HAP-1 (cell line): ENCODE results near the gene GLYR1.

Experiments
- DNase-seq, 2 experiments: peaks; one replicate each; pipeline ENCODE4 v3.0.0-alpha.2; 2016 to 2020; ENCODE audit warnings: low spot score in 2 of 2
- H3K27me3 ChIP-seq: fragments of 250-450 bp; sonication (Bioruptor Pico); 2 replicates; pipeline ENCODE4 v1.5.1; 2020; ENCODE audit warnings: low read depth, mild to moderate bottlenecking, moderate library complexity
- H3K36me3 ChIP-seq: fragments of 250-450 bp; sonication (Bioruptor Pico); replicated peaks from 2 replicates; pipeline ENCODE4 v1.5.1; 2020; ENCODE audit warnings: mild to moderate bottlenecking
- H3K4me1 ChIP-seq: fragments of 250-450 bp; sonication (Bioruptor Pico); 2 replicates; pipeline ENCODE4 v1.5.1; 2020; ENCODE audit warnings: mild to moderate bottlenecking
- H3K4me3 ChIP-seq: fragments of 250-450 bp; sonication (Bioruptor Pico); 2 replicates; pipeline ENCODE4 v1.5.1; 2020; ENCODE audit warnings: mild to moderate bottlenecking, moderate library complexity
- H3K9me3 ChIP-seq: fragments of 250-450 bp; sonication (Bioruptor Pico); 2 replicates; pipeline ENCODE4 v1.5.1; 2020; ENCODE audit warnings: mild to moderate bottlenecking, moderate library complexity
- in situ Hi-C: fragments of 300-500 bp; cut with MboI; formaldehyde crosslinking; loops from 3 replicates; pipeline ENCODE4 v1.14.3; 2020; ENCODE audit warnings: low sequenced_read_pairs, inconsistent platforms, mixed read lengths

The GLYR1 gene

GRCh38 chr16:4884972-4885874, 38.1 kb upstream of the GLYR1 start:
- in situ Hi-C loops: no loop called here
- H3K36me3 ChIP-seq: peaks cover 46% of the 10 kb centered on the region
- H3K4me3 ChIP-seq: no peak overlapping the region

GRCh38 chr16:4884209-4884608, 37.1 kb upstream of the GLYR1 start:
- no peak for DNase-seq
- Histone ChIP-seq H3K4me3 (no peak overlapping the region), H3K9me3 (no peaks in the 10 kb centered on the region), H3K27me3 (no peaks in the 10 kb centered on the region), H3K36me3 (peaks cover 56% of the 10 kb centered on the region), H3K4me1 (no peaks in the 10 kb centered on the region)
- in situ Hi-C loops: no loop called here

More at GRCh38 chr16:4884972-4885874, 38.1 kb upstream of the GLYR1 start:
- H3K4me1 ChIP-seq: no peaks in the 10 kb centered on the region
- no peaks in the 10 kb centered on the region for H3K9me3 ChIP-seq
- H3K27me3 ChIP-seq: no peaks in the 10 kb centered on the region
- DNase-seq: no peak

GRCh38 chr16:4883501-4883900, 36.4 kb upstream of the GLYR1 start:
- Histone ChIP-seq H3K36me3 (peaks cover 58% of the 10 kb centered on the region), H3K27me3 (no peaks in the 10 kb centered on the region), H3K9me3 (no peaks in the 10 kb centered on the region), H3K4me1 (no peaks in the 10 kb centered on the region), H3K4me3 (no peak overlapping the region)
- in situ Hi-C loops: no loop called here
- DNase-seq: no peak

- peaks cover 63% of the 10 kb centered on the region for H3K36me3 ChIP-seq
- in situ Hi-C loops: no loop called here
- DNase-seq: no peak
These were observed 35.7 kb upstream of the GLYR1 start for GRCh38 chr16:4882633-4883285.

GRCh38 chr16:4882000-4882632, 35.0 kb upstream of the GLYR1 start:
- no peaks in the 10 kb centered on the region for H3K27me3 ChIP-seq
- no peak overlapping the region for H3K4me3 ChIP-seq
- peaks cover 66% of the 10 kb centered on the region for H3K36me3 ChIP-seq
- H3K4me1 ChIP-seq: no peaks in the 10 kb centered on the region
- in situ Hi-C loops: no loop called here
- DNase-seq: no peak
- H3K9me3 ChIP-seq: no peaks in the 10 kb centered on the region

More at GRCh38 chr16:4882633-4883285, 35.7 kb upstream of the GLYR1 start:
- Histone ChIP-seq H3K4me3 (no peak overlapping the region), H3K4me1 (no peaks in the 10 kb centered on the region), H3K9me3 (no peaks in the 10 kb centered on the region), H3K27me3 (no peaks in the 10 kb centered on the region)

- in situ Hi-C loops: no loop called here
- no peak for DNase-seq
- Histone ChIP-seq H3K9me3 (no peaks in the 10 kb centered on the region), H3K4me1 (no peaks in the 10 kb centered on the region), H3K4me3 (no peak overlapping the region), H3K27me3 (no peaks in the 10 kb centered on the region), H3K36me3 (peaks cover 78% of the 10 kb centered on the region)
These were observed 33.0 kb upstream of the GLYR1 start for GRCh38 chr16:4880006-4880580.

GRCh38 chr16:4879049-4879448, 32.0 kb upstream of the GLYR1 start:
- H3K4me1 ChIP-seq: no peaks in the 10 kb centered on the region
- no peak for DNase-seq
- in situ Hi-C loops: no loop called here
- no peaks in the 10 kb centered on the region for H3K27me3 ChIP-seq
- peaks cover 81% of the 10 kb centered on the region for H3K36me3 ChIP-seq
- H3K4me3 ChIP-seq: no peak overlapping the region
- H3K9me3 ChIP-seq: no peaks in the 10 kb centered on the region

GRCh38 chr16:4877380-4877685, 30.2 kb upstream of the GLYR1 start:
- no peaks in the 10 kb centered on the region for H3K27me3 ChIP-seq
- no peaks in the 10 kb centered on the region for H3K4me1 ChIP-seq
- no peak for DNase-seq
- in situ Hi-C loops: no loop called here
- peaks cover 80% of the 10 kb centered on the region for H3K36me3 ChIP-seq
- H3K9me3 ChIP-seq: no peaks in the 10 kb centered on the region
- H3K4me3 ChIP-seq: no peak overlapping the region

- no peaks in the 10 kb centered on the region for H3K27me3 ChIP-seq
- no peaks in the 10 kb centered on the region for H3K4me1 ChIP-seq
- H3K36me3 ChIP-seq: peaks cover 80% of the 10 kb centered on the region
- DNase-seq: no peak
- no peaks in the 10 kb centered on the region for H3K9me3 ChIP-seq
- in situ Hi-C loops: no loop called here
- no peak overlapping the region for H3K4me3 ChIP-seq
These were observed 29.7 kb upstream of the GLYR1 start for GRCh38 chr16:4876646-4877379.

- Histone ChIP-seq H3K4me1 (no peaks in the 10 kb centered on the region), H3K9me3 (no peaks in the 10 kb centered on the region), H3K4me3 (no peak overlapping the region), H3K27me3 (no peaks in the 10 kb centered on the region), H3K36me3 (peaks cover 76% of the 10 kb centered on the region)
- in situ Hi-C loops: no loop called here
- no peak for DNase-seq
These were observed 27.6 kb upstream of the GLYR1 start for GRCh38 chr16:4874666-4875065.

- no peak for DNase-seq
- no peaks in the 10 kb centered on the region for H3K4me1 ChIP-seq
- no peaks in the 10 kb centered on the region for H3K27me3 ChIP-seq
- in situ Hi-C loops: no loop called here
- peaks cover 74% of the 10 kb centered on the region for H3K36me3 ChIP-seq
- H3K9me3 ChIP-seq: no peaks in the 10 kb centered on the region
- no peak overlapping the region for H3K4me3 ChIP-seq
These were observed 26.0 kb upstream of the GLYR1 start for GRCh38 chr16:4873091-4873490.

- in situ Hi-C loops: no loop called here
- no peak for DNase-seq
- Histone ChIP-seq H3K36me3 (peaks cover 62% of the 10 kb centered on the region), H3K4me1 (no peaks in the 10 kb centered on the region), H3K27me3 (no peaks in the 10 kb centered on the region), H3K4me3 (no peak overlapping the region), H3K9me3 (no peaks in the 10 kb centered on the region)
These were observed 24.0 kb upstream of the GLYR1 start for GRCh38 chr16:4871071-4871470.

- no peak overlapping the region for H3K4me3 ChIP-seq
- no peaks in the 10 kb centered on the region for H3K27me3 ChIP-seq
- in situ Hi-C loops: no loop called here
- peaks cover 57% of the 10 kb centered on the region for H3K36me3 ChIP-seq
- no peaks in the 10 kb centered on the region for H3K4me1 ChIP-seq
- no peaks in the 10 kb centered on the region for H3K9me3 ChIP-seq
- no peak for DNase-seq
These were observed 23.1 kb upstream of the GLYR1 start for GRCh38 chr16:4870138-4870671.
